Activated CD4-positive, alpha-beta T cell treated with anti-CD3 and anti-CD28 coated beads for 4 hours (primary cell): ENCODE data around the gene FSTL4.

ENCODE experiments used
- DNase-seq, 2 donors: peaks; one replicate each; pipeline ENCODE4 v3.0.0-alpha.2; 2020

Gene FSTL4

GRCh38 chr5:133314086-133314485, 298.3 kb downstream of the FSTL4 start:
- no peak for DNase-seq

- no peak for DNase-seq
Observed at GRCh38 chr5:133311176-133311575, 301.2 kb downstream of the FSTL4 start.

GRCh38 chr5:133309984-133310621, 302.2 kb downstream of the FSTL4 start:
- DNase-seq = no peak

- no peak for DNase-seq
Observed at GRCh38 chr5:133309166-133309795, 303.1 kb downstream of the FSTL4 start.

GRCh38 chr5:133307275-133307674, 305.1 kb downstream of the FSTL4 start:
- no peak for DNase-seq

GRCh38 chr5:133304707-133305216, 307.6 kb downstream of the FSTL4 start:
- DNase-seq = no peak

GRCh38 chr5:133304178-133304577, 308.2 kb downstream of the FSTL4 start:
- DNase-seq = no peak

GRCh38 chr5:133303298-133303697, 309.0 kb downstream of the FSTL4 start:
- DNase-seq = no peak

GRCh38 chr5:133299728-133300127, 312.6 kb downstream of the FSTL4 start:
- no peak for DNase-seq

GRCh38 chr5:133299021-133299420, 313.3 kb downstream of the FSTL4 start:
- no peak for DNase-seq

GRCh38 chr5:133298447-133298846, 313.9 kb downstream of the FSTL4 start:
- DNase-seq = peak in 1 of 2 donors; percentile 8

- no peak for DNase-seq
Observed at GRCh38 chr5:133297293-133297692, 315.0 kb downstream of the FSTL4 start.

- no peak for DNase-seq
Observed at GRCh38 chr5:133296624-133297023, 315.7 kb downstream of the FSTL4 start.

GRCh38 chr5:133295520-133295919, 316.8 kb downstream of the FSTL4 start:
- no peak for DNase-seq

GRCh38 chr5:133294380-133294779, 318.0 kb downstream of the FSTL4 start:
- no peak for DNase-seq

GRCh38 chr5:133293960-133294359, 318.4 kb downstream of the FSTL4 start:
- no peak for DNase-seq

GRCh38 chr5:133292300-133292699, 320.0 kb downstream of the FSTL4 start:
- no peak for DNase-seq

GRCh38 chr5:133291524-133291923, 320.8 kb downstream of the FSTL4 start:
- DNase-seq = no peak

- no peak for DNase-seq
Observed at GRCh38 chr5:133290669-133291240, 321.6 kb downstream of the FSTL4 start.

GRCh38 chr5:133289686-133290367, 322.5 kb downstream of the FSTL4 start:
- DNase-seq = no peak

GRCh38 chr5:133287500-133287899, 324.8 kb downstream of the FSTL4 start:
- peak; percentile 31 to 32 for DNase-seq

- DNase-seq = no peak
Observed at GRCh38 chr5:133286483-133286882, 325.9 kb downstream of the FSTL4 start.

GRCh38 chr5:133285583-133286021, 326.7 kb downstream of the FSTL4 start:
- DNase-seq = no peak

- DNase-seq = no peak
Observed at GRCh38 chr5:133284306-133284705, 328.0 kb downstream of the FSTL4 start.
